Myocyte (in vitro differentiated cells): ENCODE data around the gene LINC00305. TPM values are rescaled to one million over a fixed set of nuclear protein-coding genes. Genes with fewer than 3 reads are reported as not detected.

Source experiments
- DNase-seq: peaks from one replicate; pipeline ENCODE4 v3.0.0-alpha.2; 2012; ENCODE audit warnings: low read depth
- total RNA-seq: library from RNA; depleted of rRNA; stranded (reverse); fragments of >200 nt; gene quantifications from 2 replicates; pipeline ENCODE4 v1.2.3, GENCODE V29; 2014

Gene LINC00305
- total RNA-seq, 1 donor from 2014 or later = not detected

- DNase-seq = peak; percentile 43
Observed at GRCh38 chr18:64037812-64038414, 111.0 kb downstream of the LINC00305 start.

GRCh38 chr18:64032312-64032711, 116.6 kb downstream of the LINC00305 start:
- no peak for DNase-seq

GRCh38 chr18:64031411-64031810, 117.5 kb downstream of the LINC00305 start:
- no peak for DNase-seq

Other genes starting within 250 kb of the LINC00305 start
- not detected in 2 replicates for gene SERPINB10, start 241.1 kb downstream of the LINC00305 start, total RNA-seq
- not detected in 2 replicates for gene HMSD, start 199.8 kb downstream of the LINC00305 start, total RNA-seq
- gene SERPINB8, start 179.0 kb downstream of the LINC00305 start, total RNA-seq = 4.8 and 5.7 TPM in 2 replicates